Measurements from ENCODE around the gene KAT6B.

Gene KAT6B

DNA sequence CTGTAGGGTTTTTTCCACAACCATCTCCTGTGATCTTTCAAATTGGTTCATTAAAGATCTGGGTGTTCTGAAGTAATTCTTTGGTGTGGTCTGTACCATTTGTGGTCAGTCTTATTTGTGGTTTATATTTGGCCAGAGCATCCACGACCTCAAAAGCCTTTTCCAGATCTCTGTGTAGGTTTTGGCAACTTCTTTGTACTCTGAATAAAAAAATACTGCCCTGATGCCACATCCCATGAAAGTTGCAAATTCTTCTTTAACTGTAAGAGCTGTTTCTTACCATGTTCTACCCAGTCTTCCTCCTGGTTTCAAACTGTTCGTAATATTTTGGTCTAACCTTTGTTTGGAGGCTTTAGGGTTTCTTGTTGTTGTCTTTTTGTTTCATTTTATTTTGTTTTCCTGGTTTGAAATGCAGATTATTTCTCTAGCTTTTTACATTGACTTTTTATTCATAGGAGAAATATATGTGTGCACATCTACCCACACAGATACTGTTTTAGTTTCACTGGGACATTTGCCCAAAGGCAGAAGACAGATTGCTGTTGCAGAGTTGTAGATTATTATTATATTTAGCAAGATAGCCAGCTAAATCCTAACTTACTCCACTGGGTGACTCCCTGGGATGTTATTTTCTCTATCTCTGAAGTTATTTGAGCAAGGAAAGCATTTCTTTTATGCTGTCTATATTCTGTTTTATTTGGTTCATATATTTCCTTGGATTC is 161.8 kb downstream of the KAT6B start:
- DNase-seq (ENCODE audit: low read depth), result no peak

- no peak for DNase-seq (ENCODE audit: low read depth)
These were observed 162.6 kb downstream of the KAT6B start for GRCh38 chr10:74988832-74989561.

DNA sequence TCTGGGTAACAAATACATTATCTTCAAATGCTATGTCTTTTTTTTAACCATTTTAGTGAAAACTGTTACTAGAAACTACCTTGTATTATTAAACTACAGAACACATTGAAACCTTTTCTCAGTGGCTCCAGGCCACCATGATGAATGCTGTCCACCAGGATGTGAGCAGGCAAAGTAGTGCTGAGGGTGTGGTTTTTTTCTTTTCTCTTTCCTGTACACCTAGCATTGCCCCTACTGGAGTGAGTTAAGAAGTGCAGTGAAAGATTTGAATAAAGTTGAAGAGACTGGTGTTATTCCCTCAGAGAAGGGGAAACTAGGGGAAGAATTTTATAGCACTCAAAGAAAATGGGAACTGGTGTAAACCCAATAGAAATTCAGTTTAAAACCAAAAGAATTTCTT is 165.0 kb downstream of the KAT6B start:
- DNase-seq (ENCODE audit: low read depth), result peak; percentile 5

- DNase-seq (ENCODE audit: low read depth), result no peak
These were observed 165.7 kb downstream of the KAT6B start for GRCh38 chr10:74992068-74992467.

DNA sequence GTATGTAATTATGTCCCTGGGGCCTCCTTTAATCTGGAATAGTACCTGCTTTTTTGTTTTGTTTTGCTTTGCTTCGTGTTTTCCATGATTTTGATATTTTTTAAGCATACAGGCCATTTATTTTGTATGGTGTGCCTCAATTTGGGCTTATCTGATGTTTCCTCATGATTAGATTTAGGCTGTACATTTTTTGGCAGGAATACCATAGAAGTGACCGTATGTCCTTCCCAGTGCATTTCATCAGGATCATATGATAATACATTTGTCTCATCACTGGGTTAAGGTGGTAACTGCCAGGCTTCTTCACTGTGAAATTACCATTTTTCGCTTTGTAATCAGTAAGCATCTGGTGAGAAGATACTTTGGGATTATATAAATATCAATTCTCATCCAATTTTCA is 167.2 kb downstream of the KAT6B start:
- DNase-seq (ENCODE audit: low read depth), result no peak

GRCh38 chr10:74994854-74995253 is 168.5 kb downstream of the KAT6B start:
- DNase-seq (ENCODE audit: low read depth), result no peak

DNA sequence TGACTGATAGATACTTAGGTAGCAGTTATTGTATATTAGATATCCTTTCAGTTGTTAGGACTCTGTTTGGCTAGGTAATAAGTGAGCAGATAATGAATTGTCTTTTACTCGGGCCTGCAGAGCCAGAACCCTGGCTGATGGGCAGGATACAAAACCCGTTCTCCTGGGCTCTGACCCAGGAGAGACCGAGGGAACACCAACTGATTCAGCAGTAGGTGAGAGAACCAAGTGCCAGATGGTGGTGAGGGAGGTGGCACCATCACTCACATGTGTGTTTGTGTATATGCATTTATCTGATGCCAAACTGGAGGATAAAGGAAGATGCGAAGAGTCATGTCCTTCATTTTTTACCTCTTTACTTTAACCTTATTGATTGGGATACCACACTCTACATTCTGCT is 169.4 kb downstream of the KAT6B start:
- DNase-seq (ENCODE audit: low read depth), result no peak

- no peak for DNase-seq (ENCODE audit: low read depth)
These were observed 170.8 kb downstream of the KAT6B start for GRCh38 chr10:74997163-74997562.

DNA sequence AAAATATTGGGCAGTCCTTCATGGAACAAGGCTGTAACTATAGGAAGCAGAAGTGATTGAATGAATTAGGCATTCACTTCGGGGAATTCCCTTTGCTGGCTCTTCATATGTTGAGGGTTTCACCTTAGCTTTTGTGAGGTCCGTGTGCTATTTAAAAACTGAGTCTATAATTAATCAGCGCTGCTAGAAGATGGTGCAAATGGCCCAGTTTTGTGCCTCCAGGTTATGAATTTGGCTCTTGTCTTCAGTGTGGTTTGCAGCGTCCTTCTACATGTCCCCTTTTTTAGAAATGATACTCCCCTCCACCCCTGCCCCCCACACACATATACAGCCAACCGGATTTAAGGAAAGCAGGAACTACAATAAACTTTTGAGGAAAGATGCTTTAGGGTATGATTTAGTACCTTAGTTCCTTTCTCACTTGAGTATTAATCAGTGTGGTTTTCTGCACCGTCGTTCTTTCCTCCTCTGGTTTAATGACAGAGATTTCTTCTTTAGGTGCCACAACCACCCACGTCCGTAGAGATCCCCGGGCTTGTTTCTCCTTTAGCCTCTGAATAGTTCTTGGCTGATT is 174.4 kb downstream of the KAT6B start:
- DNase-seq (ENCODE audit: low read depth), result no peak

- no peak for DNase-seq (ENCODE audit: low read depth)
These were observed 175.4 kb downstream of the KAT6B start for GRCh38 chr10:75001715-75002350.

- no peak for DNase-seq (ENCODE audit: low read depth)
These were observed 175.9 kb downstream of the KAT6B start for GRCh38 chr10:75002351-75002725.

DNA sequence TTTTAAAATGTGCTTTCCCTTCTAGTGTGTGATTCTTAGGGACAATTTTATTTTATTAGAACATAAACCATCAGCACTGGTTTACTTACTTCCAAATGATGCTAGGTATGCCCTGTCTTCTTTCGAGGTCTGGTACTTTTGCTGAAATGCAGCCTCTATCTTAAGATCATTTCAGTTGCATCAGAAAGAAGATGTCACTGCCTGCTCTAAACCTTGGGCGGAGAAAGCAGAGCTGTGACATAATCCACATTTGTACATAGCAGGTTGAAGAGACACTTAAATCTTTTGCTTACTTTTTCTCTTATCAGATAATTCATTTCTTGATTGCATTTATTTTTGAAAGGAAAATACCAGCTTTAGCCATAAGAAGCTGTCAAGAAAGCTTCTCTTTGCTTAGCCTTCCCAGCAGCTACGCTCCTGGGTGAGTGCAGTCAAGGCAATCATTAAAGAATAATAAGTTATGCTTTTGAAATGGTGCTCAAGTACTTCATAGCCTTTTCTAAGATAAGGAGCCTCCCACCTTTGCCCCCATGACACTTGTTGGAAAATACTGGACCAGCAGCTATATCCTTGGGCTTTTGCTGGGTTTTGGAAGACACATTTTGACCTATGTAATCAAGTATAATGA is 176.7 kb downstream of the KAT6B start:
- no peak for DNase-seq (ENCODE audit: low read depth)

DNA sequence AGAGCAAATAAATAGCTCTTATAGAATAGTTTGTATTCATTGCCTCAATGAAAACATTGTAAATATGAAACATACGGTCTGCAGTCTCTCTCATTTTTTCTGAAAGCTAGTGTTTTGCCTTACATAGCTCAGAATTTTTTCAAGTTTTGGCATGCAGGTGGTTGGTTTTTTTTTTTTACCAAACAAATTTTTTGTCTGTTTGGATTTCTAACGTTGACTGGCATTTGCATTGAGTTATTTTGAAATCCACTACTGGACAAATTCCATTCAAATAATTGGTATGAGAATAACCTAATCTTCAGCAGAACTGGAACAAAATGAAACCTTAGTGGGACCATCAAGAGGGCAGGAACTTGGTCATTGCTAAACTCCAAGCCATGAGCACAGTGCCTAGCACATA is 177.5 kb downstream of the KAT6B start:
- no peak for DNase-seq (ENCODE audit: low read depth)

- no peak for DNase-seq (ENCODE audit: low read depth)
These were observed 181.2 kb downstream of the KAT6B start for GRCh38 chr10:75007646-75008045.

DNA sequence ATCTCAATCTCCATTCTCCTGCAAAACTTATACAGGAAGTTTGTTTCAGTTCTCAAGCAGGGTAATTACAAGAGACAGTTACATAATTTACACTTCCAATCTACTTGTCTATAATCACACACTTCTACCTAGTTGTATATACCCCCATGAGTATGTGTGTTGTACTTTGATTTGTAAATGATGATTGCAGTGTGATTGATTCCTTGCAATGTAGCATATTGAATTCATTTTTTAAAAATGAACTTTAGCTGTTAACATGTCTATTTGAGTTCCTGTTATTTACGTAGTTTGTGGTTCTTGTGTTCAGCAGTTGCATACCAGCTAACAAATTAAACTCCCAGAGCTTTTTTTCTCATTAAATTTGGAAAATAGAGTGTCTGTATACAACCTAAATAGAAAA is 182.6 kb downstream of the KAT6B start:
- no peak for DNase-seq (ENCODE audit: low read depth)

GRCh38 chr10:75009426-75009825 is 183.0 kb downstream of the KAT6B start:
- no peak for DNase-seq (ENCODE audit: low read depth)

GRCh38 chr10:75010373-75010772 is 184.0 kb downstream of the KAT6B start:
- no peak for DNase-seq (ENCODE audit: low read depth)

DNA sequence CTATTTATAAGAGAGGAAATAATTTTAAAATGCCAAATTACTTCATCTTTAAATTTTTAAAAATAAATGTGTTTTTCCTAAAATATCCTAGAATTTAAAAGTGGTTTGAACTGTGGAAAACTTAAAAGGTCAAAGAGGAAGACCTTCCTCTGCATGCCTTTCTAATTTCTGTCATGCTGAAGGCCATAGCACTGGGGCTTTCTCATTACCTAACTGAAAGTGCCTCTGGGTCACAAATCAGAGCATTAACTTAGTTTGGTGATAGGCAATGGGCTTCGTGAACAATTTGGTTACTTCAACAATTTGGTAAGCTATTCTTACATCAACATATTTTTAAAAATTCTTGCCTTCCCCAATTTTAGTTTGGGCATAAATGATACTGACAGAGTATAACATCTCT is 184.8 kb downstream of the KAT6B start:
- no peak for DNase-seq (ENCODE audit: low read depth)

DNA sequence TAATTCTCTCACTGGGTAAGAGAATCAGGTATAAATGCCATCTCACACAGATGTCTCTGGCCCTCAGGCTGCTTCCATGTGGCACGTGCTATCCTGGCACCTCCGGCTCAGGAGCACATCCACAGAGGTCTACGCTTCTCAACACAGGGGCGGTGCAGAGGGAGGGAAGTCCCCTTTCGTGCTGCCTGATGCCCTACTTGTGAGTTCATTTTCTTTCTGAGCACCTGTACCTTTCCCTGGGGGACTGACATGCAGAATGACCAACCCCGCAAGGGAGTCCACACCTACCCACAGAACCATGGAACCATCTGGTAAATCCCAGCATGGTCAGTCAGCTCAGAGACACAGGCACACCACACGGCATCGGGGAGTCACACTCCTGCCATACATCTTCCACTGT is 186.1 kb downstream of the KAT6B start:
- no peak for DNase-seq (ENCODE audit: low read depth)

DNA sequence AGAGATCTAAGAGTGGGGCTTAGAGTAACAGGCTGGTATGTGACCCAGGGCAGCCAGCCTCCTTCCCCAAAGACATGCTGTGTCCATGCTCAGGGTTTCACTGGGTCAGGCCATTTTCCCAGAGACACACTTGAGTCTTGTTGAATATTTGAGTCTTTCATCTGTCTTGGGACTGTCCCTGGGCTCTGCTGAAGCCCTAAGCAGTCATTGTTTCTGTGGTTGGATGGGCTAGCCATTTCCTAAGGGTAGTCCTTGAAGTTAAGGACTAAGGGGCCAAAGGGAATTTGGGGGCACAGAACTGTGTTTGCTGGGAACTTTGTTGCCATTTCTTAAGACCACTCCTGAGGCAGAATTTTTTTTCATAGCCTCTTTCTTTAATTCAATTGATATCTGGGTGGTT is 186.6 kb downstream of the KAT6B start:
- no peak for DNase-seq (ENCODE audit: low read depth)

DNA sequence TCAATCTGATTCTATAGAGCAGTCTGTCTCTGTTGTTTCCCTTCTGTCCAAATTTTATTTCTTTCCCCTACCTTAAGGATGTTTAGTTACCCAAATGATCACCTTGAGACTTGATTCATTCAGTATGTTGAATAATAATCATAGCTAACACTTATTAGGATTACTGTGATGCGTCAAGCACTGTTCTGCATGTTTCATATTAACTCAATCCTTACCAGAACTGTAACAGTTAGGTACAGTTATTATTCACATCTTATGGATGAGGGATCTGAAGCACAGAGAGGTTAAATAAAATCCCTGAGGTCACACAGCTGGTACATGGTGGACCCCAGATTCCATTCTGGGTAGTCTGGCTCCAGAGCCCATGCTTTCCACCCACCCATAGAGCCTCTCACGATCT is 187.1 kb downstream of the KAT6B start:
- DNase-seq (ENCODE audit: low read depth), result no peak

GRCh38 chr10:75014516-75015230 is 188.3 kb downstream of the KAT6B start:
- DNase-seq (ENCODE audit: low read depth), result no peak

Measured in HS-27A (cell line).